ENCODE data around the gene ADGRA1. TPM values are rescaled to one million over a fixed set of nuclear protein-coding genes. Genes with fewer than 3 reads are reported as not detected.

Gene ADGRA1
- total RNA-seq, 2 experiments from 2014 or later, result not detected

DNA sequence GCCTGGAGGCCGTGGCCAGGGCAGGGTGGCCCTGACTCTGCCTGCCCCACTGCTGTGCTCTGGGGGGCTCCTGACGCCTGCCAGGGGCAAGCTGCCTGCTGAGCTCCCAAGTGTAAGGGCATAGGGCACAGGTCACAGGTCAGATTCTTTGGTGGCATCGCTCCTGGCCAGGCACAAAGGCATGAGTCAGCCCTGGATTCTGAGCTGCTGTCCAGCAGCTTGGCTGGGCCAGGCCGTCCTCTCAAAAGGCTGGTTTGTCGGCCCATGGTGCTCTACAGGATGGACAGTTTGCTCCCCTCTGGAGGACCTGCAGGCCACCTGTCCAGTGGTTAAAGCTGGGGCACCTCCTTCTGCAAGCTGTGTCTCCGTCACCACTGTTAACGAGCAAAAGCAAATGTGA lies 2.9 kb downstream of the ADGRA1 start:
- no peak overlapping the region for H3K27ac ChIP-seq (ENCODE audit: low read depth, low read length, poor library complexity, severe bottlenecking)
- no peaks in the 10 kb centered on the region for H3K36me3 ChIP-seq (ENCODE audit: insufficient read depth, low read length)
- no peaks in the 10 kb centered on the region for H4K20me1 ChIP-seq (ENCODE audit: insufficient read depth, low read length)
- ChIA-PET CTCF (ENCODE audit: unreplicated experiment) (no interaction called here), POLR2A (no interaction called here)
- TF ChIP-seq, protein P1, sequence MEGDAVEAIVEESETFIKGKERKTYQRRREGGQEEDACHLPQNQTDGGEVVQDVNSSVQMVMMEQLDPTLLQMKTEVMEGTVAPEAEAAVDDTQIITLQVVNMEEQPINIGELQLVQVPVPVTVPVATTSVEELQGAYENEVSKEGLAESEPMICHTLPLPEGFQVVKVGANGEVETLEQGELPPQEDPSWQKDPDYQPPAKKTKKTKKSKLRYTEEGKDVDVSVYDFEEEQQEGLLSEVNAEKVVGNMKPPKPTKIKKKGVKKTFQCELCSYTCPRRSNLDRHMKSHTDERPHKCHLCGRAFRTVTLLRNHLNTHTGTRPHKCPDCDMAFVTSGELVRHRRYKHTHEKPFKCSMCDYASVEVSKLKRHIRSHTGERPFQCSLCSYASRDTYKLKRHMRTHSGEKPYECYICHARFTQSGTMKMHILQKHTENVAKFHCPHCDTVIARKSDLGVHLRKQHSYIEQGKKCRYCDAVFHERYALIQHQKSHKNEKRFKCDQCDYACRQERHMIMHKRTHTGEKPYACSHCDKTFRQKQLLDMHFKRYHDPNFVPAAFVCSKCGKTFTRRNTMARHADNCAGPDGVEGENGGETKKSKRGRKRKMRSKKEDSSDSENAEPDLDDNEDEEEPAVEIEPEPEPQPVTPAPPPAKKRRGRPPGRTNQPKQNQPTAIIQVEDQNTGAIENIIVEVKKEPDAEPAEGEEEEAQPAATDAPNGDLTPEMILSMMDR (conservative IDR thresholded peaks at IDR 0.05; ENCODE audit: low read length), result no peak
- TF ChIP-seq EZH2phosphoT487 (IDR thresholded peaks at IDR 0.05; ENCODE audit: borderline replicate concordance, low read depth, low read length), result no peak
- no peak for DNase-seq (ENCODE audit: low spot score)
- H3K9me2 ChIP-seq (ENCODE audit: insufficient read depth, low read length), result no peaks in the 10 kb centered on the region
- no peak overlapping the region for H3K4me2 ChIP-seq (ENCODE audit: low read length)
- intact Hi-C loops (cut with micrococcal nuclease; ENCODE audit: unreplicated experiment), result no loop called here
- no peak overlapping the region for H2AFZ ChIP-seq (ENCODE audit: low read length)
- BruUV-seq (replicated peaks), result no TSS peak
- H3K4me1 ChIP-seq (ENCODE audit: insufficient read depth, low read length, poor library complexity, severe bottlenecking), result no peaks in the 10 kb centered on the region
- H3K79me2 ChIP-seq (ENCODE audit: insufficient read depth, low read depth, low read length), result no peaks in the 10 kb centered on the region
- H3K4me3 ChIP-seq (ENCODE audit: low read depth, low read length, poor library complexity, severe bottlenecking), result no peak overlapping the region
- no peaks in the 10 kb centered on the region for H3K9me3 ChIP-seq (ENCODE audit: low read length)

DNA sequence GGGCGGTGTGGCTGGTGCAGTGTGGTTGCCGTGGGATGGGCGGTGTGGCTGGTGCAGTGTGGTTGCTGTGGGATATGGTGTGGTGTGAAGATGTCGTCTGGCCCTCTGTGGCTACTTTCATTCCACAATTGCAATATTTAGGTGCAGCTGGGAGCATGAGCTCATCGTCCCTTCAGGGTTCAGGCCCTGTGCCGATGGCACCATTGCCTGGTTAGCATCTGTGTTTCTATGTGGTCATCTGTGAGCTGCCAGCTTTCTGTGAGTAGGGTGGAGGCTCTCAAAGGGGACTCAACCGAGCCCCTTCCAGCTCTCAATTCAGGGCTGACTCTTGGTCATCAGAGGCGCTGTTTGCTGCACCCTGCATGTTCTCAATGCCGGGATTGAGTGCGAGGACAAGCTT lies 3.6 kb downstream of the ADGRA1 start:
- no peaks in the 10 kb centered on the region for H4K20me1 ChIP-seq (ENCODE audit: insufficient read depth, low read length)
- no peaks in the 10 kb centered on the region for H3K79me2 ChIP-seq (ENCODE audit: insufficient read depth, low read depth, low read length)
- no peaks in the 10 kb centered on the region for H3K9me2 ChIP-seq (ENCODE audit: insufficient read depth, low read length)
- DNase-seq (ENCODE audit: low spot score), result no peak
- BruUV-seq (replicated peaks), result no TSS peak
- H3K4me1 ChIP-seq (ENCODE audit: insufficient read depth, low read length, poor library complexity, severe bottlenecking), result no peaks in the 10 kb centered on the region
- ChIA-PET CTCF (ENCODE audit: unreplicated experiment) (no interaction called here), POLR2A (no interaction called here)
- H3K36me3 ChIP-seq (ENCODE audit: insufficient read depth, low read length), result no peaks in the 10 kb centered on the region
- H3K4me2 ChIP-seq (ENCODE audit: low read length), result no peak overlapping the region
- TF ChIP-seq, protein P1 (conservative IDR thresholded peaks at IDR 0.05; ENCODE audit: low read length), result no peak
- no peak for TF ChIP-seq EZH2phosphoT487 (IDR thresholded peaks at IDR 0.05; ENCODE audit: borderline replicate concordance, low read depth, low read length)
- no peak overlapping the region for H3K27ac ChIP-seq (ENCODE audit: low read depth, low read length, poor library complexity, severe bottlenecking)
- no peak overlapping the region for H3K4me3 ChIP-seq (ENCODE audit: low read depth, low read length, poor library complexity, severe bottlenecking)
- intact Hi-C loops (cut with micrococcal nuclease; ENCODE audit: unreplicated experiment), result no loop called here
- H3K9me3 ChIP-seq (ENCODE audit: low read length), result no peaks in the 10 kb centered on the region
- no peak overlapping the region for H2AFZ ChIP-seq (ENCODE audit: low read length)

DNA sequence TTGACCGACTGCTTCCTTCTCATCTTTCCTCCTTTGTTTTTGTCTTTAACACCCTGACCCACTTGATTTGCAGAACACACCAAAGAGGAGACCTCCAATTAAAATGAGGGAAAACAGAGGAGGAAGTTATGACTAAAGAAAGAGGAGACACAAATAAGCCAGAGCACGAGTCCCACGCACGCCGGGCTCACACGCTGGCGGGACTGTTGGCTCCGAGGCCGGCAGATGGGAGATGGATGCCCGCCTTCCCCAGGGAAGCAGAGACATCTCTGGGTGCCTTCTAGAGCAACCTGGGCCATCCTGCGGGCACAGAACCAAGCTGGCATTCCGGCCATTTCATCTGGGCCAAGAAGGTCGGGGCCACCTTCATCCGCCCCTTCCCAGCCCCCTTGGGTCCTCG lies 5.6 kb downstream of the ADGRA1 start:
- BruUV-seq (replicated peaks), result no TSS peak
- no peaks in the 10 kb centered on the region for H3K4me1 ChIP-seq (ENCODE audit: insufficient read depth, low read length, poor library complexity, severe bottlenecking)
- POLR2A ChIA-PET, result no interaction called here
- no peak overlapping the region for H3K4me2 ChIP-seq (ENCODE audit: low read length)
- no peak for TF ChIP-seq EZH2phosphoT487 (IDR thresholded peaks at IDR 0.05; ENCODE audit: borderline replicate concordance, low read depth, low read length)
- TF ChIP-seq, protein P1 (conservative IDR thresholded peaks at IDR 0.05; ENCODE audit: low read length), result no peak
- no peaks in the 10 kb centered on the region for H3K9me2 ChIP-seq (ENCODE audit: insufficient read depth, low read length)
- no peak for DNase-seq (ENCODE audit: low spot score)
- H4K20me1 ChIP-seq (ENCODE audit: insufficient read depth, low read length), result no peaks in the 10 kb centered on the region
- no peak overlapping the region for H3K4me3 ChIP-seq (ENCODE audit: low read depth, low read length, poor library complexity, severe bottlenecking)
- H3K79me2 ChIP-seq (ENCODE audit: insufficient read depth, low read depth, low read length), result no peaks in the 10 kb centered on the region
- intact Hi-C loops (cut with micrococcal nuclease; ENCODE audit: unreplicated experiment), result no loop called here
- H3K27ac ChIP-seq (ENCODE audit: low read depth, low read length, poor library complexity, severe bottlenecking), result no peak overlapping the region
- CTCF ChIA-PET (ENCODE audit: unreplicated experiment), result no interaction called here
- no peak overlapping the region for H2AFZ ChIP-seq (ENCODE audit: low read length)
- H3K9me3 ChIP-seq (ENCODE audit: low read length), result no peaks in the 10 kb centered on the region
- no peaks in the 10 kb centered on the region for H3K36me3 ChIP-seq (ENCODE audit: insufficient read depth, low read length)
